Loucy (cell line): Measurements from ENCODE around the gene LRRC71.

Source experiments
- EZH2phosphoT487 ChIP-seq: fragments of 200-600 bp; IDR thresholded peaks from 2 replicates; pipeline ENCODE4 v1.6.1; 2018; ENCODE audit warnings: antibody characterized with exemption, mild to moderate bottlenecking, moderate library complexity, borderline replicate concordance
- TF ChIP-seq, protein P1 (sequence below): fragments of 200-600 bp; sonication (generic); conservative IDR thresholded peaks from 2 replicates; pipeline ENCODE4 v1.5.1; 2014; ENCODE audit warnings: mild to moderate bottlenecking, antibody characterized with exemption, low read length

DNA sequence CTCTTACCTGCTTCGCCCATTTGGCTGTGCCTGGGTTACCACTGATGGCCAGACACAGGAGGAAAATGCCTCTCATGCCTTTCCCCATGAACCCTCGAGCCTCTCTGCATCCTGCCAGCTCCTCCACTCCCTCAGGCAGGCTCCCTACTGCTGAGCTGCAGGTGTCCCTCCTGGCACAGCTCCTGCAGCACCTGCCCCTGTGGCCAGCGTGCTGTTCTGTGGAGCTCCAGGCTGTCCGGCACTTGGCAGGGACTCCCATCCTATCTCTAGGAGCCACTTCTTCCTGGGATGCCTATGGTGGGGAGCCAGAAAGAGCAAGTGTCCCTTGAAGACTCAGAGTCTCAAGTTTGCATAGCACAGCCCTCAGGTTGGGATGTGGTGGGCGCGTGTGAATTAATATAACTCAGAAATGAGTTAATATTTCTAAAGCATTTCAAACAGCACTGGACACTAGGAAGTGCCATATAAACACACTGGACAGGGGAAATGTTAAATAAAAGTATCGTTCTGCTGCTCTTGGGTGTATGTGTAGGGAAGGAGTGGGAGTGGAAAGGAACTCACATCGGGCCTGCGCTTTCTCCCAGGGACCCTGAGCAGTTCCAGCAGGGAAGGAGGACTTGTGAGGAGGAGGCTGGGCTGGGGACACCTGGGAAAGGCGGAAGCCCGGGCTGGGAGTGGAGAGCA, 2.7 kb downstream of the LRRC71 start:
- TF ChIP-seq, protein P1, sequence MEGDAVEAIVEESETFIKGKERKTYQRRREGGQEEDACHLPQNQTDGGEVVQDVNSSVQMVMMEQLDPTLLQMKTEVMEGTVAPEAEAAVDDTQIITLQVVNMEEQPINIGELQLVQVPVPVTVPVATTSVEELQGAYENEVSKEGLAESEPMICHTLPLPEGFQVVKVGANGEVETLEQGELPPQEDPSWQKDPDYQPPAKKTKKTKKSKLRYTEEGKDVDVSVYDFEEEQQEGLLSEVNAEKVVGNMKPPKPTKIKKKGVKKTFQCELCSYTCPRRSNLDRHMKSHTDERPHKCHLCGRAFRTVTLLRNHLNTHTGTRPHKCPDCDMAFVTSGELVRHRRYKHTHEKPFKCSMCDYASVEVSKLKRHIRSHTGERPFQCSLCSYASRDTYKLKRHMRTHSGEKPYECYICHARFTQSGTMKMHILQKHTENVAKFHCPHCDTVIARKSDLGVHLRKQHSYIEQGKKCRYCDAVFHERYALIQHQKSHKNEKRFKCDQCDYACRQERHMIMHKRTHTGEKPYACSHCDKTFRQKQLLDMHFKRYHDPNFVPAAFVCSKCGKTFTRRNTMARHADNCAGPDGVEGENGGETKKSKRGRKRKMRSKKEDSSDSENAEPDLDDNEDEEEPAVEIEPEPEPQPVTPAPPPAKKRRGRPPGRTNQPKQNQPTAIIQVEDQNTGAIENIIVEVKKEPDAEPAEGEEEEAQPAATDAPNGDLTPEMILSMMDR, result no peak
- TF ChIP-seq EZH2phosphoT487, result no peak
